LNCAP (cell line): ENCODE results near the gene RUNX2.

ENCODE experiments used
- TF ChIP-seq, protein P1 (sequence below): fragments of 450-650 bp; IDR thresholded peaks from 2 replicates; pipeline ENCODE4 v1.5.1; 2017; ENCODE audit warnings: mild to moderate bottlenecking

Gene RUNX2

DNA sequence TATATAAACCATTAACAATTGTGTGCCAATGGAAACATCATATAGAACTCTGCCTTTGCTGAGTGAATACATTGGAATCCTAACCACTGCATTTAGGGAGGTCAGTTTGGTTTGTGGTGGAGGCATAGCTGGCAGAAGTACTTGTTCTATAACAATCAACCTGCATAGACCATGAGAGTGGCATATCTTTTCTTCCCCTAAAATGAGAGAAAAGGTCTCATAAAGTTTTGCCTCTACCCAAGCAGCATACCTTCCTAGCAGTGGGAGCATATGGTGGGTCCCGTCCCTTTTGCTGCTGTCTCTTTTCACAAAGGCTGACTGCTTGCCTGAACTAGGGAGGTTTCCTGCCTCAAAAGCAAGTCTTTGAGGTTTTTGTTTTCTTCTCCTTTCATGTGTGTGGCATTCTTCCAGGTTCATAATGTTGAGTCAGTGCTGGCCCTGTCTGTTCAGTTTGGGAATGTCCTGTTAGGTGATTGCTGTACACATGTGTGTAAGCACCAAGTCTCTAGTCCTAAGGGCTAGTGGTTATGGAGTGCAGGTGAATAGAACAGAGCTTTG lies 110.8 kb downstream of the RUNX2 start:
- TF ChIP-seq, protein P1, sequence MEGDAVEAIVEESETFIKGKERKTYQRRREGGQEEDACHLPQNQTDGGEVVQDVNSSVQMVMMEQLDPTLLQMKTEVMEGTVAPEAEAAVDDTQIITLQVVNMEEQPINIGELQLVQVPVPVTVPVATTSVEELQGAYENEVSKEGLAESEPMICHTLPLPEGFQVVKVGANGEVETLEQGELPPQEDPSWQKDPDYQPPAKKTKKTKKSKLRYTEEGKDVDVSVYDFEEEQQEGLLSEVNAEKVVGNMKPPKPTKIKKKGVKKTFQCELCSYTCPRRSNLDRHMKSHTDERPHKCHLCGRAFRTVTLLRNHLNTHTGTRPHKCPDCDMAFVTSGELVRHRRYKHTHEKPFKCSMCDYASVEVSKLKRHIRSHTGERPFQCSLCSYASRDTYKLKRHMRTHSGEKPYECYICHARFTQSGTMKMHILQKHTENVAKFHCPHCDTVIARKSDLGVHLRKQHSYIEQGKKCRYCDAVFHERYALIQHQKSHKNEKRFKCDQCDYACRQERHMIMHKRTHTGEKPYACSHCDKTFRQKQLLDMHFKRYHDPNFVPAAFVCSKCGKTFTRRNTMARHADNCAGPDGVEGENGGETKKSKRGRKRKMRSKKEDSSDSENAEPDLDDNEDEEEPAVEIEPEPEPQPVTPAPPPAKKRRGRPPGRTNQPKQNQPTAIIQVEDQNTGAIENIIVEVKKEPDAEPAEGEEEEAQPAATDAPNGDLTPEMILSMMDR = no peak

DNA sequence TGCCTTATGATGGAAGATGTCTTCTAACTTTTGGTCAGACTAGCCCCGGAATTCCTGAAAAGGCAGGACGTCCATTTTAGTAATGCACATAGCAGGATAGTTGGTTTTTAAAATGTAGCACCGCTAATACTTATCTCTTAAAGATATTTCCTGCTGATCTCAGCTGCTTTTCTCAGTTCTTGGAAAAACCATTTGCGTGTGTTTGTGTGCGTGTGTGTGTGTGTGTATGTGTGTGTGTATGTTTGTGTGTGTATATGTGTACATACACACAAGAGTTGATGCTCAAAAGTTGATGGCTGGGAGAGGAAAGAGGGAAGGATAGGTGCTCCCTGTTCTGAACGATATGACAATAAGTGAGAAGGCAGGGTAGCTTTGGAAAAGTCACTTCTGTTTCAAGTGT lies 111.3 kb downstream of the RUNX2 start:
- TF ChIP-seq, protein P1 = no peak

DNA sequence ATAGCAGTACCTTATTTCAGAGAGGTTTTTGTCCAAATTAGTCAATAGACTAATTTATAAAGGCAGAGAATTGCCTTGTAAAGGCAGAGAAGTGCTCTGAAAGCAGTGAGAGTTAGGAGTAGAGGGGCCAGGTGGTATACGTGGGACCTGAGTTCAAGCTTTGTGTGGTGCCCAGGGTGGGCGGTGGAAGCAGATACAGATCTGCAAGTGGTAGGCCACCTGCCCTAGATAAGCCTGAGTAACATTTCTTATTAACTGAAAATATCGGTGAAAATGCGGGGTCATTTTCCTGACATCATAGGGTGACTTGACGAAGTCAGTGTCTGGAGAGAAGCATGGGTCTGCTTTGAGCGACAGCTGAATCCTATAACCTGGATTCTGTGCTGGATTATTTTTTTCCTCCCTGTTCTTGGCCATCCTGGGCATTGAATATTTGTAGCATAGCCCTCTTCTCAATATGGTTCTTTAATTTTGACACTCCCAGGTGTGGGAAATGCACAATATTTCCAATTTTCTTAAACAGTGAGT lies 111.8 kb downstream of the RUNX2 start:
- TF ChIP-seq, protein P1 = no peak

DNA sequence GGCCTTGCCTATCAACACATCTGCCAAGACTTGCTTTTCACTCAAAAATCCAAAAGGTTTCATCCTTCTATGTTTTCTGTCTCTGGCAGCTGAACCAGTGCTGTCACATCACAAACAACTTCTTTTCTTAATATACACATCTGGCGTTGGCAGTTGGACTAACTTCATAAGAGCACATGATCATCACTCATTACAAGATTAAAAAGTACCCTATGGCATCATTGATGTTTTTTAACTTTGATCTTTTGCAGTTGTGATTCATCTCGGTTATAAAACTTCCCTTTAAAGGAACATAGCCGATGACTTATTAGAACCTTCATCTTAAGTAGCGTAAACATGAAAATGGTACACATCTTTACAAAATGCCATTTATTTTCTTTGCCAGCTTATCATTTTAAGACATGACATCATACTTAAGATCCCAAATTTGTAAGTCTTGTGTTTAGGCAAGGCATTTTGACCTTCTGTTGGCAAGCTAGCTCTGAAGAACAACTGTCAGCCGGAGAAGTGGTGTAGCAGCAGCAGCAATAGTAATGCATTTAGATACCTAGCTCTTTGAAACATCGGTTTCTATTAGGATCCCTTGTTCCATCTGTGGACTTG lies 113.8 kb downstream of the RUNX2 start:
- TF ChIP-seq, protein P1 = no peak

DNA sequence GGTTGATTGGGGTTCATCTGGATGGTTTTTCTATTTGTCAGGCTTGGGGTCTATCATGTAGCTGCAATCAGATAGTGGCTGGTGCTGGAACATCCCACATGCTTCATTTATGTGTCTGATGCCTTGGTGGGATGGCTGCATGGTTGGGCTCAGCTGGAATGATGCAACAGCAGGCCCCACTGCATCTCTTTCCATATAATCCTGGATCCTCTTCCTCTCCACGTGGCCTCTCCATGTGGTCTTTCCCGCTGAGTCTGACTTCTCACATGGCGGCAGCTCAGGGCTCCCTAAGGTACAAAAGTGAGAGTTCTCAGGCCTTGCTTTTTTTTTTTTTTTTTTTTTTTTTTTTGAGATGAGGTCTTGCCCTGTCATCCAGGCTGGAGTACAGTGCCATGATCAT lies 114.6 kb downstream of the RUNX2 start:
- TF ChIP-seq, protein P1 = no peak

DNA sequence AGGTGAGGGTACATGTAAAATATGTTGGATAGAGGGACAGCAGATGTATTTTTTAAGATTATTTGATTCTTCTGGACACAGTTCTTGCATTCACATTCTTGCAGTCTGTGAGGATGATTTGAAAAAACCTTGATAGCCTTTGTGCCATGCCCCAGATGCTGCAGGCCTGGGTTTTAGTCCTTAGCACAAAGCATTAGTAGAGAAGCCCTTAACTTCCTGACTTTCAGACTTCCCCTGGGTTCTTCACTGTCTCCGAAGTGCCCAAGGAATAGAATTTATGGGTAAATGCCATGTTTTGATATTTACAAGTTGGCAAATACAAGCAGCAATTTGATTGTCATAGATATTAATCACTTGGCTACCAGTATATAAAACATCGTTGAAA lies 117.2 kb downstream of the RUNX2 start:
- TF ChIP-seq, protein P1 = no peak

DNA sequence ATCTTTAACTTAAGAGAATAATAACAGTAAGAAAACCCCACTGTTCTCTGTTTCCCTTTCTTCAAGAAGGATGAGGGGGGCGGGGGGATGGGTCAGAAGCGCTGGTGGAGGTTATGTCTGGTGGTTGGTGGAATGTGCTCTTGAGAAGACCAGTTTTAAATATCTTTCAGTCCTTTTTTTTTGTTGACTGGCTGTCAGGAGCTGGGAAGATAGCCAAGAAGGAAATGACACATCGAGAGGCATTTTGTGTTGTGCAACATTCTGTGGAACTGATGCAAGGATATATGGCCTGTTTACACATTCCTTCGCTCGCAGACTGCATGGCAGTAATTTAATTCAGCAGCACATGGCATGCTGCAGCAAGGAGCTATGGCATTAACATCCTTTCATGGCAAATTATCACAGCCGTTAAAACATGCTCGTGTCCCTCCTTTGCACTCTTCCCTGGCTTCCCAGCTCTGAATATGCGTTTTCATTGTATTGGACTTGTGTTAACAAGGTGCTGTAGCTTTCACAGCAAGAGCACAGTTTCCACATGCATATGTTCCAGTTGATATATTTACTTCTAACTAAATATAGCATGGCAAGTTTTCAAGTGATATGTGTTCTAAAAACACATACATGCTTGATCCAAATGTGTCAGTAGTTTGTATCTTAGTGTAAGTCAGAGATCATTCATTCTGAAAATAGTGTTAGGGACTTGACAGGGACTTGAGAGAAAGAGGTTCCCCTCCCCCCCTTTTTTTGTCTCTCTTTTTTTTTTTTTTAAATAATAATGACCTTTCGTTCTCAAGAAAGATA lies 117.8 kb downstream of the RUNX2 start:
- TF ChIP-seq, protein P1 = no peak
